HUES48 (cell line): ENCODE results near the gene COL1A1.

Source experiments
- H3K27ac ChIP-seq: one replicate; pipeline ENCODE4 v1.7.0; 2013; ENCODE audit warnings: low read depth, low read length, inconsistent platforms
- H3K27me3 ChIP-seq: 2 replicates; pipeline ENCODE4 v1.6.1; 2013; ENCODE audit warnings: mild to moderate bottlenecking, low read length; ENCODE audit not compliant: control insufficient read depth, insufficient read depth
- H3K36me3 ChIP-seq: 2 replicates; pipeline ENCODE4 v1.6.1; 2013; ENCODE audit warnings: low read length; ENCODE audit not compliant: control insufficient read depth, insufficient read depth
- H3K4me1 ChIP-seq: 2 replicates; pipeline ENCODE4 v1.6.1; 2013; ENCODE audit warnings: mild to moderate bottlenecking, low read length; ENCODE audit not compliant: control insufficient read depth, insufficient read depth
- H3K4me3 ChIP-seq: 2 replicates; pipeline ENCODE4 v1.5.1; 2013; ENCODE audit warnings: mild to moderate bottlenecking, low read depth, low read length
- H3K9ac ChIP-seq: 2 replicates; pipeline ENCODE4 v1.6.1; 2013; ENCODE audit warnings: mild to moderate bottlenecking, low read depth, low read length, moderate library complexity
- H3K9me3 ChIP-seq: 2 replicates; pipeline ENCODE4 v1.6.1; 2013; ENCODE audit warnings: low read length; ENCODE audit not compliant: control insufficient read depth, insufficient read depth

Gene COL1A1

DNA sequence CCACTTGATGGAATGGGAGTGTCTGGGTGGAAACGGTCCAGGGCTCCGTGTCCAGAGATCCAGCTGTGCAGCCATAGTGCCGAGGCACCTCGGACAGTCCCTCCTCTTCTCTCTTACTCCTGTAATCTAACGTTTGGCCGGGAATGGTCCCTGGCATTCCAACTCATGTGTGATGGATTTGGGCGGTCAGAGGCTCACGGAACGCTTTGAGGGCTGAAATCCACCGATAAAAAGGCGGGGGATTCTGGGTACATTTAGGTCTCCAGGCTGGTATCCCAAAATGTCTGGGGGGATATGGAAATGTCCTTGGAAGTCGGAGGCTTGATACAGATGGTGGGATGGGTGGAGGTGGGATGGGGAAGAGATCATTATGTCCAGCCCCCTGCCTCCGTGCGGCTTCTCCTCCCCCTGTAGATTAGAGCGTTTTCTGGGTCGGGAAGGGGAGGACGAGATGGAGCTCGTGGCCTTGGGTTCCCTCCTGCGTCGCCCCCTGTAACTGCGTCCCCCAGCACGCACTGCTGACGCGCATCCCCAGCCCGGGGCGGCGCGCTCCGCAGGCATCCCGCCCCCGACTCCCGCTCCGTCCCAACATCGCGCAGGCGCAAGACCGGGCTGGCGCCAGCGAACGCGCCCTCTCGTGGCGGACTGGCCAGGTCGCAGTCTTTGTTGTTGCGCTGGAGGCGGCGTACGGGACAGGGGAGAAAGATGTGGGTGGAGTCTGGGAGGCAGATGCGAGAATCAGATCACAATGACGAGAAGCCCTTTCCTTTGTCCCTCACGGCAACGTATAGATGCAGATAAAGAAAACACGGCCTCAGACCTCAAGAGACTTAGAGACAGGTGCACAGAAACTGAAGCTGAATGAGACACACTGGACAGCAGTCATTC is 40.2 kb downstream of the COL1A1 start:
- peaks cover 14% of the 10 kb centered on the region for H3K27me3 ChIP-seq
- H3K4me1 ChIP-seq = peaks cover 11% of the 10 kb centered on the region; the same call in 1 of the 2 replicates
- H3K36me3 ChIP-seq = no peaks in the 10 kb centered on the region
- peak overlapping the region; percentile 63 for H3K4me3 ChIP-seq
- H3K27ac ChIP-seq = no peak overlapping the region
- peak overlapping the region; percentile 5 for H3K9ac ChIP-seq
- no peaks in the 10 kb centered on the region for H3K9me3 ChIP-seq

DNA sequence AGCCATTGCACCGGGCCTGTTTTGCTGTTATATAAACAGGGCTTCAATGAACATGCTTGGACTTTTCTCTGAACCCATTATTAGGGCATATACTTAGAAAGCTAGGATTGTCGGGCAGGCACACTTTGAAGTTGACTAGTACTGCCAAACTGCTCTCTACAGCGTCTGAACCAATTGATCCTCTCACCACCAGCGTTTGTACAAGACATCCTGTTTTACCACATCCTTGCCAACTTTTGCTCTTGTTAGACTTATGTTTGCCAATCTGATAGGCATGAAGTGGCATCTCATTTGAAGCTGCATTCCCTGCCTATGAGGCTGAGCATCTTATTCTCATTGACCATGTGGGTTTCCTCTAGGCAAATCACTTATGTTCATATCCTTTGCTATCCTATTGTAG is 43.5 kb downstream of the COL1A1 start:
- H3K4me1 ChIP-seq = peaks cover 12% of the 10 kb centered on the region; the same call in 1 of the 2 replicates

GRCh38 chr17:50155115-50155819 is 46.2 kb downstream of the COL1A1 start:
- Histone ChIP-seq H3K4me3 (no peak overlapping the region), H3K27ac (peak overlapping the region; percentile 33), H3K27me3 (peaks cover 5% of the 10 kb centered on the region), H3K4me1 (peaks cover 14% of the 10 kb centered on the region; the same call in 1 of the 2 replicates), H3K36me3 (no peaks in the 10 kb centered on the region), H3K9ac (no peak overlapping the region), H3K9me3 (no peaks in the 10 kb centered on the region)

More for the DNA sequence above, 43.5 kb downstream of the COL1A1 start:
- H3K36me3 ChIP-seq = no peaks in the 10 kb centered on the region
- H3K27ac ChIP-seq = no peak overlapping the region
- H3K9ac ChIP-seq = no peak overlapping the region
- peaks cover 14% of the 10 kb centered on the region for H3K27me3 ChIP-seq
- H3K4me3 ChIP-seq = no peak overlapping the region
- no peaks in the 10 kb centered on the region for H3K9me3 ChIP-seq

DNA sequence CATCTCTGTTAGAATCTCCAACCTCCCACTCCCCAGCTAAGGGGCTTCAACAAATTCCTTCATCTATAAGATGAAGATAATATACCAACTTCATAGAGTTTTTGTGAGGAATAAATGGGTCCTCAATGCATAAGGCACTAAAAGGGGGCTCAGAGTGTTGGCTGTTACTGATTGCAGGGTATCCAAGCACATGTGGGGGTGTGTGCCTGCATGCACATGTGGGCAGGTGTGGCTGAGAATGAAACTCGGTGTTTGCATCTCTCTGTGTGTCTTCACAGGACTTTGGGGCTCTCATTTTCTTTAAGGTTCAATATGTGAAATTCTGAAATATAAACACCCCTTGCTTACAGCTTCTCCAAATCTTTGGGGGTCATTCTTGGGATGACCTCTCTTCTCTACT is 46.8 kb downstream of the COL1A1 start:
- Histone ChIP-seq H3K27me3 (peaks cover 12% of the 10 kb centered on the region), H3K9ac (no peak overlapping the region), H3K4me1 (peaks cover 14% of the 10 kb centered on the region; the same call in 1 of the 2 replicates), H3K9me3 (no peaks in the 10 kb centered on the region), H3K4me3 (no peak overlapping the region), H3K27ac (no peak overlapping the region), H3K36me3 (no peaks in the 10 kb centered on the region)

DNA sequence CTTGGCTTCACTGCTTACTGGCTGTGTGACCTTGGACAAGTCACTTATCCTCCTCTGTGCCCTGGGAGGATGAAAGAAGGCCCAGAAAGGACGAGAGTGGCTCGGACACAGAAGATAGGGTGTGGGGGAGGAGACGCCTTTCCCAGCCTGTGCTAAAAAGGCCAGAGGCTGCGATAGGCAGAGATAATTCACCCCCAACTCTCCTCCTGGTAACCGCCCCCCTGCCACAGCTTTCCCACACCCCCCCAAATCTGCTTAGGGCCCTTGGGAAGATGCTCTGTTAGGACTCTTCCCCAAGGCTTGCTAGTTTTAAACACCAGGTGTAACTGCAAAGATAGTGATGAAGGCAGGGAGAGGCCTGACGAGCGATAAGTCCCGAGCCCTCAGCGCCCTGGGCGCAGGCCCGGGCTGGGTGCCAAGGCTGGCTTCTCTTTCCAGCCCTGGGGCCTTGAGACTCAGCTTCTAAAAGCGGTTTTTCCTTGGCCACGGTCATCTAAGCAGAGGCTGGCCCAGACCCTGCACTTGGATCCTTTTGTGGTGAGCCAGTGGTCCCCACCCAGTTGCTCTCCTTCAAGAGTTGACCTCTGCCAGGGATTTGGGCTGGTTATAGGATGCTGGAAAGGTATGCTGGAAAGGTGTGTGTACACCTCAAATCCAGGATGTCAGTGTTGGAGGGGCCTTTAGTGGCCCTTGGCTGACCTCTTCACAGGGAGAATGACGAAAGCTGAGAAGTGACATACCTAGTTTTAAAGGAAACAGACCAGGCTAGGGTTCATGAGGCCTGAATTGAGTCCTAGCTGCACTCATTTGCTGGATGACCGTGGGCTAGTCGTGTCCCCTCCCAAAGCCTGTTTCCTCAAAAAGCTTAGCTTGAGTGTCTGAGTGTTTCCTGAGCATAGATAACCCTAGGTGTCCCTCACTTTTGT is 47.5 kb downstream of the COL1A1 start:
- Histone ChIP-seq H3K4me3 (no peak overlapping the region), H3K9ac (no peak overlapping the region), H3K27me3 (peaks cover 18% of the 10 kb centered on the region), H3K9me3 (no peaks in the 10 kb centered on the region), H3K4me1 (peaks cover 14% of the 10 kb centered on the region; the same call in 1 of the 2 replicates), H3K27ac (no peak overlapping the region), H3K36me3 (no peaks in the 10 kb centered on the region)

DNA sequence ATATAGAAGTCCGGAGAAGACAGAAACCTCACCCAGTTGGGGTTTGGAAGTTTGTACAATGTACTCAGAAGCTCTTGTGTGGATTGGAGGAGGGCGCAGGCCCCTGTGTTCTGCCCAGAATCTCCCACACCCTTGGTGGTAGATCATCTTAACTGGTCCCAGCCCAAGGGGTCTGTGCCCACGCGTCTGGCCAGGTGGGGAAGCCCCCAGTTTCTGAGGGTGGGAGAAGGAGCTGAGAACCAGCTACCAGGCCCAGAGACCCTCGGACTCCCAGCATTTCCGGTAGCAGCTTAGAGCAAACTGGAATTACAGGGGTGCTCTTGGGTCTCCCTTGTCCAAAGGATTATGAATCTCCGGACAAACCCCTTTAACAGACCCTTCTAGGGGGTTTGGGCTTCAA is 48.7 kb downstream of the COL1A1 start:
- Histone ChIP-seq H3K4me3 (no peak overlapping the region), H3K9me3 (no peaks in the 10 kb centered on the region), H3K9ac (no peak overlapping the region), H3K36me3 (no peaks in the 10 kb centered on the region), H3K27me3 (peaks cover 18% of the 10 kb centered on the region), H3K27ac (peak overlapping the region; percentile 76), H3K4me1 (peaks cover 22% of the 10 kb centered on the region; the same call in 1 of the 2 replicates)

- no peak overlapping the region for H3K9ac ChIP-seq
- peak overlapping the region; percentile 76 for H3K27ac ChIP-seq
- no peaks in the 10 kb centered on the region for H3K36me3 ChIP-seq
- H3K9me3 ChIP-seq = no peaks in the 10 kb centered on the region
- peak overlapping the region; percentile 79 for H3K4me3 ChIP-seq
- peaks cover 26% of the 10 kb centered on the region; the same call in 1 of the 2 replicates for H3K4me1 ChIP-seq
- peaks cover 18% of the 10 kb centered on the region for H3K27me3 ChIP-seq
Measured at GRCh38 chr17:50151937-50152547, 49.4 kb downstream of the COL1A1 start.

GRCh38 chr17:50151041-50151936 is 50.1 kb downstream of the COL1A1 start:
- Histone ChIP-seq H3K4me3 (peak overlapping the region; percentile 79), H3K27me3 (peaks cover 18% of the 10 kb centered on the region), H3K4me1 (peaks cover 32% of the 10 kb centered on the region; the same call in 1 of the 2 replicates), H3K36me3 (no peaks in the 10 kb centered on the region), H3K9me3 (no peaks in the 10 kb centered on the region), H3K27ac (peak overlapping the region; percentile 39), H3K9ac (no peak overlapping the region)

- Histone ChIP-seq H3K36me3 (no peaks in the 10 kb centered on the region), H3K4me1 (peaks cover 32% of the 10 kb centered on the region; the same call in 1 of the 2 replicates), H3K27ac (peak within 1 kb of the TSS; percentile 39), H3K9ac (no peak within 1 kb of the TSS), H3K27me3 (peaks cover 18% of the 10 kb centered on the region), H3K4me3 (peak within 1 kb of the TSS; percentile 79), H3K9me3 (no peaks in the 10 kb centered on the region)
Measured at GRCh38 chr17:50150354-50151040, 50.9 kb downstream of the COL1A1 start, which contains the start of gene PPP1R9B. TSS of gene PPP1R9B (minus strand) at chr17:50150677. CDS start at chr17:50150513, 164 bp downstream.
